Stimulated activated CD4-positive, alpha-beta T cell treated with anti-CD3 and anti-CD28 coated beads, Interleukin-1b, Interleukin-23, amount 100 ng/mL, for 4 hours (primary cell): ENCODE results near the gene CRYBG2.
"Not testable (repeated sequence)": the region's sequence is repeated elsewhere in the genome, so short reads cannot be mapped to it uniquely, and the experiment has no call there.

Source experiments
- DNase-seq, 2 donors: peaks; one replicate each; pipeline ENCODE4 v3.0.0-alpha.2; 2020; ENCODE audit warnings: low read depth in 2 of 2

Gene CRYBG2

GRCh38 chr1:26350701-26351589 lies 3.0 kb downstream of the CRYBG2 start:
- DNase-seq: no peak

GRCh38 chr1:26350343-26350700 lies 3.6 kb downstream of the CRYBG2 start:
- no peak for DNase-seq

- no peak for DNase-seq
These were observed 4.1 kb downstream of the CRYBG2 start for GRCh38 chr1:26349877-26350244.

GRCh38 chr1:26349188-26349876 lies 4.6 kb downstream of the CRYBG2 start:
- no peak for DNase-seq

GRCh38 chr1:26346274-26347033 lies 7.5 kb downstream of the CRYBG2 start:
- DNase-seq: no peak

- no peak for DNase-seq
These were observed 8.2 kb downstream of the CRYBG2 start for GRCh38 chr1:26345718-26346117.

GRCh38 chr1:26344147-26344920 lies 9.6 kb downstream of the CRYBG2 start:
- DNase-seq: no peak

- DNase-seq: no peak
These were observed 13.9 kb downstream of the CRYBG2 start for GRCh38 chr1:26340047-26340481.

- no peak for DNase-seq
These were observed 15.3 kb downstream of the CRYBG2 start for GRCh38 chr1:26338670-26339069.

- DNase-seq: no peak
These were observed 16.3 kb downstream of the CRYBG2 start for GRCh38 chr1:26337625-26338024.

GRCh38 chr1:26337206-26337535 lies 16.8 kb downstream of the CRYBG2 start:
- no peak for DNase-seq

- DNase-seq: peak; percentile 86
These were observed 17.3 kb downstream of the CRYBG2 start for GRCh38 chr1:26336477-26337205.

GRCh38 chr1:26335774-26336476 lies 18.0 kb downstream of the CRYBG2 start:
- no peak for DNase-seq

GRCh38 chr1:26333312-26333711 lies 20.6 kb downstream of the CRYBG2 start:
- not testable (repeated sequence) for DNase-seq

- DNase-seq: no peak
These were observed 23.7 kb downstream of the CRYBG2 start for GRCh38 chr1:26330276-26330675.

- DNase-seq: not testable (repeated sequence)
These were observed 24.6 kb downstream of the CRYBG2 start for GRCh38 chr1:26329380-26329779.

GRCh38 chr1:26328597-26328996 lies 25.3 kb downstream of the CRYBG2 start:
- no peak for DNase-seq

GRCh38 chr1:26327956-26328362 lies 26.0 kb downstream of the CRYBG2 start:
- DNase-seq: no peak

GRCh38 chr1:26324550-26324949 lies 29.4 kb downstream of the CRYBG2 start:
- DNase-seq: no peak

- DNase-seq: no peak
These were observed 30.5 kb downstream of the CRYBG2 start for GRCh38 chr1:26323382-26323781.

GRCh38 chr1:26322042-26322331 lies 31.9 kb downstream of the CRYBG2 start:
- no peak for DNase-seq
